Measurements from ENCODE around the gene C3orf49. TPM values are rescaled to one million over a fixed set of nuclear protein-coding genes. Genes with fewer than 3 reads are reported as not detected.

The C3orf49 gene
- total RNA-seq, 1 experiment from 2014 or later = not detected

- no peak overlapping the region for H3K4me3 ChIP-seq (ENCODE audit: low read length)
- CTCF ChIA-PET = no interaction called here
- no peak overlapping the region for H3K9ac ChIP-seq (ENCODE audit: low read length)
- no peak overlapping the region for H2AFZ ChIP-seq (ENCODE audit: low read length)
- H3K9me2 ChIP-seq (replicated peaks; ENCODE audit: low read length) = no peaks in the 10 kb centered on the region
- DNase-seq = no peak
- H3F3A ChIP-seq (ENCODE audit: low read length, unreplicated experiment) = no peaks in the 10 kb centered on the region
- no peak for ATAC-seq
- no peak for TF ChIP-seq CTCF (conservative IDR thresholded peaks at IDR 0.05; ENCODE audit: low read depth, low read length)
- TF ChIP-seq EZH2 (IDR thresholded peaks at IDR 0.05; ENCODE audit: low read length, unreplicated experiment) = no peak
- TF ChIP-seq EZH2phosphoT487 (IDR thresholded peaks at IDR 0.05; ENCODE audit: borderline replicate concordance, low read length) = no peak
- no peaks in the 10 kb centered on the region for H3K4me1 ChIP-seq (ENCODE audit: insufficient read depth, low read length)
- no peaks in the 10 kb centered on the region for H3K9me3 ChIP-seq (ENCODE audit: low read length)
- POLR2A ChIA-PET (ENCODE audit: unreplicated experiment) = no interaction called here
- H3K27me3 ChIP-seq (ENCODE audit: low read length) = no peaks in the 10 kb centered on the region
- peaks cover 14% of the 10 kb centered on the region; the same call in 1 of the 2 replicates for H3K79me2 ChIP-seq (ENCODE audit: low read length)
- no peaks in the 10 kb centered on the region for H3K36me3 ChIP-seq (ENCODE audit: low read depth, low read length)
- H3K4me2 ChIP-seq (ENCODE audit: low read length) = no peak overlapping the region
- no peak overlapping the region for H3K27ac ChIP-seq (ENCODE audit: low read length)
- no peaks in the 10 kb centered on the region for H4K20me1 ChIP-seq (ENCODE audit: low read length)
- BruUV-seq (replicated peaks) = no TSS peak
- intact Hi-C loops (cut with micrococcal nuclease) = no loop called here
Measured at GRCh38 chr3:63880653-63881052, 61.6 kb downstream of the C3orf49 start.

- DNase-seq (no peak), ATAC-seq (no peak)
- Histone ChIP-seq H3K27me3 (ENCODE audit: low read length) (no peaks in the 10 kb centered on the region), H3K27ac (ENCODE audit: low read length) (no peak overlapping the region), H3K4me2 (ENCODE audit: low read length) (no peak overlapping the region), H3K9ac (ENCODE audit: low read length) (no peak overlapping the region), H4K20me1 (ENCODE audit: low read length) (no peaks in the 10 kb centered on the region), H3F3A (ENCODE audit: low read length, unreplicated experiment) (no peaks in the 10 kb centered on the region), H2AFZ (ENCODE audit: low read length) (no peak overlapping the region), H3K4me1 (ENCODE audit: insufficient read depth, low read length) (no peaks in the 10 kb centered on the region), H3K9me2 (replicated peaks; ENCODE audit: low read length) (no peaks in the 10 kb centered on the region), H3K4me3 (ENCODE audit: low read length) (no peak overlapping the region), H3K36me3 (ENCODE audit: low read depth, low read length) (no peaks in the 10 kb centered on the region), H3K9me3 (ENCODE audit: low read length) (no peaks in the 10 kb centered on the region), H3K79me2 (ENCODE audit: low read length) (no peaks in the 10 kb centered on the region)
- ChIA-PET POLR2A (ENCODE audit: unreplicated experiment) (no interaction called here), CTCF (no interaction called here)
- intact Hi-C loops (cut with micrococcal nuclease) = no loop called here
- no TSS peak for BruUV-seq (replicated peaks)
- TF ChIP-seq EZH2phosphoT487 (IDR thresholded peaks at IDR 0.05; ENCODE audit: borderline replicate concordance, low read length) = no peak
- no peak for TF ChIP-seq CTCF (conservative IDR thresholded peaks at IDR 0.05; ENCODE audit: low read depth, low read length)
- TF ChIP-seq EZH2 (IDR thresholded peaks at IDR 0.05; ENCODE audit: low read length, unreplicated experiment) = no peak
Measured at GRCh38 chr3:63886858-63887257, 67.8 kb downstream of the C3orf49 start.

GRCh38 chr3:63891518-63891917, 72.4 kb downstream of the C3orf49 start:
- Histone ChIP-seq H3K27ac (ENCODE audit: low read length) (no peak overlapping the region), H3K4me1 (ENCODE audit: insufficient read depth, low read length) (no peaks in the 10 kb centered on the region), H3K9me3 (ENCODE audit: low read length) (no peaks in the 10 kb centered on the region), H2AFZ (ENCODE audit: low read length) (no peak overlapping the region), H4K20me1 (ENCODE audit: low read length) (no peaks in the 10 kb centered on the region), H3K9ac (ENCODE audit: low read length) (no peak overlapping the region), H3F3A (ENCODE audit: low read length, unreplicated experiment) (no peaks in the 10 kb centered on the region), H3K4me2 (ENCODE audit: low read length) (no peak overlapping the region), H3K79me2 (ENCODE audit: low read length) (no peaks in the 10 kb centered on the region), H3K27me3 (ENCODE audit: low read length) (no peaks in the 10 kb centered on the region), H3K4me3 (ENCODE audit: low read length) (no peak overlapping the region), H3K9me2 (replicated peaks; ENCODE audit: low read length) (no peaks in the 10 kb centered on the region), H3K36me3 (ENCODE audit: low read depth, low read length) (no peaks in the 10 kb centered on the region)
- CTCF ChIA-PET = no interaction called here
- POLR2A ChIA-PET (ENCODE audit: unreplicated experiment) = no interaction called here
- ATAC-seq = no peak
- no peak for DNase-seq
- no peak for TF ChIP-seq EZH2phosphoT487 (IDR thresholded peaks at IDR 0.05; ENCODE audit: borderline replicate concordance, low read length)
- no peak for TF ChIP-seq CTCF (conservative IDR thresholded peaks at IDR 0.05; ENCODE audit: low read depth, low read length)
- no peak for TF ChIP-seq EZH2 (IDR thresholded peaks at IDR 0.05; ENCODE audit: low read length, unreplicated experiment)
- intact Hi-C loops (cut with micrococcal nuclease) = no loop called here
- no TSS peak for BruUV-seq (replicated peaks)

Measured in PC-3 (cell line).